H1 (cell line): Measurements from ENCODE around the gene TCEA2. TPM values are rescaled to one million over a fixed set of nuclear protein-coding genes. Genes with fewer than 3 reads are reported as not detected.

ENCODE experiments used
- CTCF ChIA-PET: fragments of 300-600 bp; sonication (Branson Sonifier 250); formaldehyde crosslinking; loops from one replicate; lab custom pipeline; 2021; ENCODE audit not compliant: partially characterized antibody; lab: Charles Lee
- POLR2A ChIA-PET: fragments of 300-600 bp; sonication (Branson Sonifier 250); formaldehyde crosslinking; loops from one replicate; lab custom pipeline; 2021; ENCODE audit warnings: inconsistent platforms; ENCODE audit not compliant: partially characterized antibody; lab: Charles Lee
- DNase-seq, 2 experiments: peaks; one replicate each; pipeline versions ENCODE4 v3.0.0 to v3.0.0-alpha.2; 2010 to 2022; ENCODE audit warnings: low spot score in 2 of 2, low read depth in 1 of 2, mixed read lengths in 1 of 2
- FAIRE-seq: peaks from 2 replicates; lab custom pipeline; 2011; peaks lifted over from hg19 to GRCh38; lab: Jason Lieb, UNC
- H2AFZ ChIP-seq: 2 replicates; pipeline ENCODE4 v1.8.1; 2012; ENCODE audit warnings: low read length, inconsistent platforms
- H2AK5ac ChIP-seq: 2 replicates; pipeline ENCODE4 v1.6.1; 2013; ENCODE audit warnings: low read depth, low read length
- H2BK120ac ChIP-seq: replicated peaks from 2 replicates; pipeline ENCODE3; 2013; ENCODE audit warnings: low read depth, low read length, inconsistent platforms
- H2BK12ac ChIP-seq: 2 replicates; pipeline ENCODE4 v1.6.1; 2013; ENCODE audit warnings: low read depth, low read length
- H2BK15ac ChIP-seq: 2 replicates; pipeline ENCODE4 v1.6.1; 2013; ENCODE audit warnings: low read length
- H2BK20ac ChIP-seq: 2 replicates; pipeline ENCODE4 v1.6.1; 2013; ENCODE audit warnings: low read length
- H2BK5ac ChIP-seq: 2 replicates; pipeline ENCODE4 v1.6.1; 2013; ENCODE audit warnings: low read depth, low read length
- H3K14ac ChIP-seq: 2 replicates; pipeline ENCODE4 v1.6.1; 2013; ENCODE audit warnings: inconsistent platforms; ENCODE audit not compliant: insufficient read length
- H3K18ac ChIP-seq: 2 replicates; pipeline ENCODE4 v1.6.1; 2013; ENCODE audit warnings: low read length; ENCODE audit errors: extremely low read depth
- H3K23ac ChIP-seq: 2 replicates; pipeline ENCODE4 v1.6.1; 2013; ENCODE audit warnings: inconsistent platforms; ENCODE audit not compliant: insufficient read length
- H3K23me2 ChIP-seq: 2 replicates; pipeline ENCODE4 v1.6.1; 2013; ENCODE audit warnings: low read depth, low read length
- H3K27ac ChIP-seq: 2 replicates; pipeline ENCODE4 v1.6.1; 2011; ENCODE audit warnings: low read depth, low read length, inconsistent platforms
- H3K27me3 ChIP-seq, 4 experiments: replicated peaks in 1 of 4; 1 replicate in 1 of 4; 2 replicates in 3 of 4; pipeline versions ENCODE4 v1.6.1 to v1.8.1; 2011 to 2013; ENCODE audit warnings: low read length in 3 of 4, mild to moderate bottlenecking in 3 of 4, inconsistent platforms in 2 of 4, mixed read lengths in 2 of 4, moderate library complexity in 1 of 4; ENCODE audit not compliant: control insufficient read depth in 3 of 4, insufficient read depth in 3 of 4; ENCODE audit errors: extremely low read depth in 1 of 4
- H3K36me3 ChIP-seq, 4 experiments: 2 replicates each; pipeline versions ENCODE4 v1.6.1 to v1.8.1; 2011 to 2013; ENCODE audit warnings: mild to moderate bottlenecking in 4 of 4, low read length in 3 of 4, moderate library complexity in 2 of 4, control low read depth in 1 of 4, inconsistent platforms in 1 of 4; ENCODE audit not compliant: insufficient read depth in 4 of 4, control insufficient read depth in 2 of 4
- H3K4ac ChIP-seq: replicated peaks from 2 replicates; pipeline ENCODE3; 2013; ENCODE audit warnings: low read length, low read depth, mixed read lengths, inconsistent platforms; ENCODE audit not compliant: insufficient read length
- H3K4me1 ChIP-seq, 4 experiments: replicated peaks in 1 of 4; 1 replicate in 1 of 4; 2 replicates in 3 of 4; pipeline versions ENCODE4 v1.6.1 to v1.8.1; 2011 to 2013; ENCODE audit warnings: low read length in 3 of 4, inconsistent platforms in 2 of 4, mixed read lengths in 1 of 4; ENCODE audit not compliant: insufficient read depth in 4 of 4, control insufficient read depth in 3 of 4
- H3K4me2 ChIP-seq, 2 experiments: 2 replicates each; pipeline versions ENCODE4 v1.6.1 to v1.8.1; 2011 to 2013; ENCODE audit warnings: low read depth in 2 of 2, low read length in 2 of 2, control low read depth in 1 of 2, inconsistent platforms in 1 of 2, mild to moderate bottlenecking in 1 of 2; ENCODE audit not compliant: insufficient read depth in 1 of 2
- H3K4me3 ChIP-seq, 4 experiments: fragments of 200-600, 300-600 bp in 1 of 4; sonication (generic), shearing (Covaris generic), sonication (Bioruptor Twin) in 1 of 4; 2 replicates each; pipeline versions ENCODE4 v1.5.1 to v1.8.1; 2011 to 2016; ENCODE audit warnings: low read length in 4 of 4, low read depth in 3 of 4, control low read depth in 2 of 4, inconsistent platforms in 2 of 4, mild to moderate bottlenecking in 2 of 4, mixed read lengths in 1 of 4, moderate library complexity in 1 of 4; ENCODE audit not compliant: insufficient read depth in 2 of 4; ENCODE audit errors: extremely low read depth in 1 of 4
- H3K56ac ChIP-seq: replicated peaks from 2 replicates; pipeline ENCODE3; 2013; ENCODE audit warnings: low read depth, mild to moderate bottlenecking, mixed read lengths, low read length, inconsistent platforms; ENCODE audit not compliant: insufficient read length
- H3K79me1 ChIP-seq: 2 replicates; pipeline ENCODE4 v1.6.1; 2013; ENCODE audit warnings: low read depth, low read length, control low read depth
- H3K79me2 ChIP-seq, 2 experiments: 2 replicates each; pipeline versions ENCODE4 v1.6.1 to v1.8.1; 2012 to 2013; ENCODE audit warnings: low read length in 2 of 2, mild to moderate bottlenecking in 2 of 2, inconsistent platforms in 1 of 2; ENCODE audit not compliant: insufficient read depth in 2 of 2, control insufficient read depth in 1 of 2
- H3K9ac ChIP-seq, 4 experiments: replicated peaks in 1 of 4; 1 replicate in 1 of 4; 2 replicates in 3 of 4; pipeline versions ENCODE4 v1.6.1 to v1.8.1; 2011 to 2013; ENCODE audit warnings: low read depth in 3 of 4, low read length in 3 of 4, control low read depth in 2 of 4, mild to moderate bottlenecking in 2 of 4, moderate library complexity in 2 of 4, inconsistent platforms in 1 of 4; ENCODE audit errors: extremely low read depth in 1 of 4
- H3K9me3 ChIP-seq, 2 experiments: 2 replicates each; pipeline versions ENCODE4 v1.6.1 to v1.8.1; 2012 to 2013; ENCODE audit warnings: mild to moderate bottlenecking in 2 of 2, moderate library complexity in 2 of 2, control low read depth in 1 of 2, inconsistent platforms in 1 of 2, low read depth in 1 of 2, low read length in 1 of 2, mixed read lengths in 1 of 2; ENCODE audit not compliant: insufficient read depth in 2 of 2
- H4K20me1 ChIP-seq, 2 experiments: replicated peaks in 1 of 2; 2 replicates each; pipeline versions ENCODE3 to v1.8.1; 2011 to 2013; ENCODE audit warnings: inconsistent platforms in 2 of 2, low read length in 2 of 2, mild to moderate bottlenecking in 1 of 2; ENCODE audit not compliant: insufficient read depth in 2 of 2, control insufficient read depth in 1 of 2
- H4K5ac ChIP-seq: 2 replicates; pipeline ENCODE4 v1.6.1; 2013; ENCODE audit warnings: low read length, low read depth, mixed read lengths, inconsistent platforms; ENCODE audit not compliant: insufficient read length
- H4K8ac ChIP-seq: 2 replicates; pipeline ENCODE4 v1.8.0; 2013; ENCODE audit warnings: mild to moderate bottlenecking, moderate library complexity, low read length, inconsistent platforms; ENCODE audit not compliant: insufficient read depth; ENCODE audit errors: extremely low read depth
- H4K91ac ChIP-seq: replicated peaks from 2 replicates; pipeline ENCODE3; 2013; ENCODE audit warnings: low read length, mixed read lengths, inconsistent platforms; ENCODE audit not compliant: insufficient read length
- CBX8 ChIP-seq: fragments of 300-800, 300-1000 bp; sonication (generic); IDR thresholded peaks from 2 replicates; pipeline ENCODE4 v1.7.1; 2016; ENCODE audit warnings: low read depth, low read length, borderline replicate concordance
- EZH2 ChIP-seq: fragments of 200-600 bp; sonication (generic); IDR thresholded peaks from 2 replicates; pipeline ENCODE4 v1.7.1; 2012; ENCODE audit warnings: low read depth, mild to moderate bottlenecking, moderate library complexity, low read length, inconsistent platforms; ENCODE audit not compliant: severe bottlenecking
- PHF8 ChIP-seq: fragments of 200-600 bp; sonication (generic); conservative IDR thresholded peaks from 2 replicates; pipeline ENCODE4 v1.7.1; 2012; ENCODE audit warnings: low read depth, mild to moderate bottlenecking, inconsistent platforms, low read length, moderate library complexity
- SUZ12 ChIP-seq: fragments of 200-600 bp; sonication (generic); IDR thresholded peaks from 2 replicates; pipeline ENCODE4 v1.6.1; 2012; ENCODE audit warnings: mild to moderate bottlenecking, inconsistent platforms, low read length, moderate library complexity, mixed read lengths
- TEAD4 ChIP-seq: IDR thresholded peaks from 2 replicates; pipeline ENCODE4 v1.6.1; 2012; ENCODE audit warnings: low read depth, low read length, inconsistent platforms, mixed read lengths
- ZNF274 ChIP-seq: IDR thresholded peaks from 2 replicates; pipeline ENCODE4 v1.7.0; 2012; ENCODE audit warnings: low read length, borderline replicate concordance; ENCODE audit errors: extremely low read depth
- WGBS, 2 experiments: shearing (Covaris generic) in 1 of 2; methylation state at CpG; one replicate each; pipeline versions ENCODE4 v1.1.6 to v1.1.7; 2013 to 2015; ENCODE audit warnings: low lambda C conversion rate in 2 of 2, mixed read lengths in 2 of 2, inconsistent platforms in 1 of 2, low coverage in 1 of 2, missing lambda C conversion rate in 1 of 2; ENCODE audit not compliant: insufficient replicate concordance in 2 of 2, insufficient coverage in 1 of 2, insufficient read length in 1 of 2; ENCODE audit errors: extremely low coverage in 1 of 2, missing lambda C conversion rate in 1 of 2; 5-methylcytosine and 5-hydroxymethylcytosine counted together
- polyA plus RNA-seq, 7 experiments: library from polyadenylated mRNA; depleted of rRNA in 3 of 7; stranded (reverse) in 5 of 7; unstranded in 2 of 7; fragments of >200 nt in 5 of 7; fragments of 200-250 nt in 2 of 7; gene quantifications; 1 replicate in 5 of 7; 2 replicates in 1 of 7; 4 replicates in 1 of 7; pipeline versions ENCODE4 v1.2.1 to v1.2.3, GENCODE V29; 2011 to 2013; ENCODE audit warnings: missing spikeins in 2 of 7, mixed read lengths in 2 of 7
- total RNA-seq: library from RNA; stranded (reverse); fragmentation: NEBNext Ultra II Directional; extraction: Animal tissue kit (Norgen Biotek cat#: 25700); gene quantifications from 2 replicates; pipeline ENCODE4 v1.2.1, GENCODE V29; 2021
- TF ChIP-seq, protein P1 (sequence below): IDR thresholded peaks from 2 replicates; pipeline ENCODE4 v1.6.1; 2012; ENCODE audit warnings: low read length, inconsistent platforms
- TF ChIP-seq, protein P2 (sequence below), 3 experiments: IDR thresholded peaks; 1 replicate in 2 of 3; 2 replicates in 1 of 3; pipeline versions ENCODE4 v1.5.1 to v1.6.1; 2011; ENCODE audit warnings: low read length in 3 of 3, mild to moderate bottlenecking in 3 of 3, inconsistent platforms in 2 of 3, low read depth in 1 of 3, moderate library complexity in 1 of 3; ENCODE audit not compliant: insufficient read depth in 1 of 3; ENCODE audit errors: control extremely low read depth in 1 of 3

Gene TCEA2
- total and polyA plus RNA-seq, 2 of the 8 experiments (the other 6 are each of a cell fraction or from before 2014, with no cell fraction given), result 41.4 to 42.3 TPM

DNA sequence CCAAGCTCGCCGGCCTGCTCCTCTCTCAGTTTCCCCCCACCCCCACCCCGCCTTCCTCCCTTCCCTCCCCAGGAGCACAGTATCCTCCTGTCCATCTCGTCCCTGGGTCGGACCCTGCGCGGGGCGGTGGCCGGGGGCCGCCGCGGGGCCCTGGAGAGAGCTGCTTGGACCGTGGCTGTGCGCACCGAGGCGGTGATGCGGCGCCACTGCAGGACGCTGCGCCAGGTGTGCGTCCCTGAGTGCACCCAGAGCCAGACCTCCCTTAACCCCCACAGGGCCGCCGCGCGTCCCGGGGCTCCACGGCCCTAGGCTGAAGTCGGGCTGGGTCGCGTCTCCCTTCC is 24.8 kb upstream of the TCEA2 start:
- Histone ChIP-seq H3K9me3 (no peaks in the 10 kb centered on the region), H2BK20ac (no peak overlapping the region), H3K4me2 (peak overlapping the region; percentile 8 to 74), H2BK15ac (no peak overlapping the region), H3K4me3 (peak overlapping the region; percentile 35 to 73 (median 48)), H2BK5ac (no peak overlapping the region), H4K5ac (no peak overlapping the region), H3K18ac (no peak overlapping the region), H4K91ac (no peak overlapping the region), H4K20me1 (peaks cover 0 to 3% of the 10 kb centered on the region in 2 experiments), H3K9ac (no peak overlapping the region), H2AFZ (no peak overlapping the region), H3K4me1 (peaks cover 0 to 23% (median 17%) of the 10 kb centered on the region in 4 experiments; a peak in 6 of 7 replicates), H3K23me2 (peaks cover 3% of the 10 kb centered on the region; the same call in 1 of the 2 replicates), H2BK120ac (no peak overlapping the region), H3K14ac (no peak overlapping the region), H3K23ac (no peak overlapping the region), H4K8ac (peak overlapping the region; percentile 71; the same call in 1 of the 2 replicates), H3K79me1 (no peaks in the 10 kb centered on the region; the same call in 1 of the 2 replicates), H2AK5ac (no peak overlapping the region), H3K36me3 (no peaks in the 10 kb centered on the region; a peak in 2 of 8 replicates), H3K27me3 (peaks cover 16 to 51% (median 44%) of the 10 kb centered on the region in 4 experiments), H3K56ac (no peak overlapping the region), H3K79me2 (no peaks in the 10 kb centered on the region), H3K4ac (no peak overlapping the region), H2BK12ac (no peak overlapping the region), H3K27ac (no peak overlapping the region)
- FAIRE-seq, result no peak
- 12% methylated on average over 5 of the region's 30 CpGs; no CpG with 5 or more reads in 1 of the 2 experiments for WGBS, 2 experiments
- no peak for DNase-seq
- POLR2A ChIA-PET, result interaction anchor here (1.0 to 3.5 kb wide), 7 partner anchors 9 to 385 kb away, joined by 3 to 24 read pairs (median 4); partner anchors contain the start of genes SOX18, STMN3 and TCEA2
- CTCF ChIA-PET, result interaction anchor here (0.9 to 7.3 kb wide), 16 partner anchors 12 to 347 kb away, joined by 3 to 73 read pairs (median 6); partner anchors contain the start of genes PRPF6, SAMD10, SOX18 and TCEA2
- TF ChIP-seq CBX8 (no peak), PHF8 (no peak), TEAD4 (no peak), ZNF274 (no peak), SUZ12 (peak; percentile 20; the same call in 1 of the 2 replicates), EZH2 (peak; percentile 49)
- TF ChIP-seq, protein P1, sequence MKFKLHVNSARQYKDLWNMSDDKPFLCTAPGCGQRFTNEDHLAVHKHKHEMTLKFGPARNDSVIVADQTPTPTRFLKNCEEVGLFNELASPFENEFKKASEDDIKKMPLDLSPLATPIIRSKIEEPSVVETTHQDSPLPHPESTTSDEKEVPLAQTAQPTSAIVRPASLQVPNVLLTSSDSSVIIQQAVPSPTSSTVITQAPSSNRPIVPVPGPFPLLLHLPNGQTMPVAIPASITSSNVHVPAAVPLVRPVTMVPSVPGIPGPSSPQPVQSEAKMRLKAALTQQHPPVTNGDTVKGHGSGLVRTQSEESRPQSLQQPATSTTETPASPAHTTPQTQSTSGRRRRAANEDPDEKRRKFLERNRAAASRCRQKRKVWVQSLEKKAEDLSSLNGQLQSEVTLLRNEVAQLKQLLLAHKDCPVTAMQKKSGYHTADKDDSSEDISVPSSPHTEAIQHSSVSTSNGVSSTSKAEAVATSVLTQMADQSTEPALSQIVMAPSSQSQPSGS, result no peak
- TF ChIP-seq, protein P2, sequence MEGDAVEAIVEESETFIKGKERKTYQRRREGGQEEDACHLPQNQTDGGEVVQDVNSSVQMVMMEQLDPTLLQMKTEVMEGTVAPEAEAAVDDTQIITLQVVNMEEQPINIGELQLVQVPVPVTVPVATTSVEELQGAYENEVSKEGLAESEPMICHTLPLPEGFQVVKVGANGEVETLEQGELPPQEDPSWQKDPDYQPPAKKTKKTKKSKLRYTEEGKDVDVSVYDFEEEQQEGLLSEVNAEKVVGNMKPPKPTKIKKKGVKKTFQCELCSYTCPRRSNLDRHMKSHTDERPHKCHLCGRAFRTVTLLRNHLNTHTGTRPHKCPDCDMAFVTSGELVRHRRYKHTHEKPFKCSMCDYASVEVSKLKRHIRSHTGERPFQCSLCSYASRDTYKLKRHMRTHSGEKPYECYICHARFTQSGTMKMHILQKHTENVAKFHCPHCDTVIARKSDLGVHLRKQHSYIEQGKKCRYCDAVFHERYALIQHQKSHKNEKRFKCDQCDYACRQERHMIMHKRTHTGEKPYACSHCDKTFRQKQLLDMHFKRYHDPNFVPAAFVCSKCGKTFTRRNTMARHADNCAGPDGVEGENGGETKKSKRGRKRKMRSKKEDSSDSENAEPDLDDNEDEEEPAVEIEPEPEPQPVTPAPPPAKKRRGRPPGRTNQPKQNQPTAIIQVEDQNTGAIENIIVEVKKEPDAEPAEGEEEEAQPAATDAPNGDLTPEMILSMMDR (IDR thresholded peaks at IDR 0.05; ENCODE audit: control extremely low read depth in 1 of 3, insufficient read depth in 1 of 3, low read depth in 1 of 3, low read length in 3 of 3), result peak in 1 of 3 experiments; percentile 19; a peak in 1 of 4 replicates
